Panc1 (cell line): ENCODE results near the gene PGBD1. TPM values are rescaled to one million over a fixed set of nuclear protein-coding genes. Genes with fewer than 3 reads are reported as not detected.

Experiments
- ATAC-seq: fragments of 200-7000 bp; cut with Tn5 transposase; 2 replicates; pipeline ENCODE4 v1.9.1; 2020; ENCODE audit warnings: mild to moderate bottlenecking, moderate library complexity
- BruUV-seq: library from RNA; stranded (reverse); fragments of 400-500 nt; replicated peaks from 2 replicates; lab custom pipeline; 2021; lab: Mats Ljungman, UMichigan
- CTCF ChIA-PET: fragments of 300-600 bp; sonication (Branson Sonifier 250); formaldehyde crosslinking; loops from one replicate; lab custom pipeline; 2022; ENCODE audit warnings: antibody characterized with exemption; lab: Charles Lee
- POLR2A ChIA-PET: fragments of 300-600 bp; sonication (Branson Sonifier 250); formaldehyde crosslinking; loops from one replicate; lab custom pipeline; 2022; ENCODE audit warnings: antibody characterized with exemption; lab: Charles Lee
- DNase-seq: peaks from one replicate; pipeline ENCODE4 v3.0.0-alpha.2; 2010; ENCODE audit warnings: low read depth, low spot score
- H3K27ac ChIP-seq: 2 replicates; pipeline ENCODE4 v1.5.1; 2011; ENCODE audit warnings: mild to moderate bottlenecking, low read length, inconsistent platforms
- H3K27me3 ChIP-seq: fragments of 200-500 bp; sonication (Bioruptor generic); 2 replicates; pipeline ENCODE4 v1.6.0; 2014; ENCODE audit warnings: low read length, inconsistent platforms; ENCODE audit not compliant: control insufficient read depth, insufficient read depth
- H3K36me3 ChIP-seq: fragments of 200-500 bp; sonication (Bioruptor generic); 2 replicates; pipeline ENCODE4 v1.5.1; 2014; ENCODE audit warnings: inconsistent platforms, mild to moderate bottlenecking, low read length, moderate library complexity; ENCODE audit not compliant: control insufficient read depth, insufficient read depth
- H3K4me1 ChIP-seq: 2 replicates; pipeline ENCODE4 v1.5.1; 2011; ENCODE audit warnings: inconsistent platforms, mild to moderate bottlenecking, low read length, moderate library complexity; ENCODE audit not compliant: control insufficient read depth, insufficient read depth
- H3K4me3 ChIP-seq, 2 experiments: 2 replicates each; pipeline ENCODE4 v1.5.1; 2011 to 2012; ENCODE audit warnings: low read depth in 2 of 2, low read length in 2 of 2, mild to moderate bottlenecking in 2 of 2, inconsistent platforms in 1 of 2, moderate library complexity in 1 of 2
- H3K9me3 ChIP-seq: fragments of 200-500 bp; sonication (Bioruptor generic); 2 replicates; pipeline ENCODE4 v1.5.1; 2014; ENCODE audit warnings: low read depth, mild to moderate bottlenecking, inconsistent platforms, low read length, moderate library complexity; ENCODE audit not compliant: control insufficient read depth, insufficient read depth
- CTCF ChIP-seq: fragments of 450-650 bp; IDR thresholded peaks from 2 replicates; pipeline ENCODE4 v1.5.1; 2017; ENCODE audit warnings: mild to moderate bottlenecking
- POLR2AphosphoS5 ChIP-seq: IDR thresholded peaks from 2 replicates; pipeline ENCODE4 v1.6.1; 2012; ENCODE audit warnings: mild to moderate bottlenecking, low read depth, low read length, moderate library complexity
- REST ChIP-seq, 2 experiments: IDR thresholded peaks; 2 replicates each; pipeline ENCODE4 v1.6.1; 2011 to 2012; ENCODE audit warnings: low read depth in 2 of 2, control low read depth in 1 of 2, low read length in 1 of 2, mild to moderate bottlenecking in 1 of 2, moderate library complexity in 1 of 2; ENCODE audit not compliant: insufficient read depth in 1 of 2
- SIN3A ChIP-seq: IDR thresholded peaks from 2 replicates; pipeline ENCODE4 v1.6.1; 2012; ENCODE audit warnings: low read depth, mild to moderate bottlenecking, low read length, moderate library complexity, borderline replicate concordance; ENCODE audit not compliant: insufficient read depth
- TCF7L2 ChIP-seq: IDR thresholded peaks from 2 replicates; pipeline ENCODE4 v1.6.1; 2011; ENCODE audit warnings: mild to moderate bottlenecking, low read depth, low read length, inconsistent platforms
- in situ Hi-C: cut with HindIII; loops from 2 replicates; pipeline ENCODE4 v1.10.0; 2016; ENCODE audit warnings: low sequenced_read_pairs, low pct_unique_long_range_greater_than_20kb
- intact Hi-C: fragments of 100-400 bp; cut with micrococcal nuclease; formaldehyde crosslinking; loops from one replicate; pipeline ENCODE4 v1.10.0; 2022; ENCODE audit not compliant: unreplicated experiment
- total RNA-seq: library from RNA; stranded (reverse); gene quantifications from one replicate; pipeline ENCODE4 v1.2.1, GENCODE V29; 2021; ENCODE audit not compliant: unreplicated experiment

Gene PGBD1
- total RNA-seq, 1 experiment from 2014 or later = 7.6 TPM

GRCh38 chr6:28351087-28351486 lies 69.7 kb downstream of the PGBD1 start:
- peak overlapping the region; percentile 73 to 75 for H3K4me3 ChIP-seq
- no peak for ATAC-seq
- BruUV-seq = no TSS peak
- H3K4me1 ChIP-seq = peaks cover 31% of the 10 kb centered on the region
- in situ Hi-C loops = no loop called here
- CTCF ChIA-PET = no interaction called here
- H3K36me3 ChIP-seq = peaks cover 2% of the 10 kb centered on the region; the same call in 1 of the 2 replicates
- H3K27ac ChIP-seq = peak overlapping the region; percentile 93
- TF ChIP-seq POLR2AphosphoS5 (no peak), TCF7L2 (no peak), SIN3A (no peak), REST (IDR thresholded peaks at IDR 0.05; ENCODE audit: insufficient read depth in 1 of 2, low read depth in 2 of 2, low read length in 1 of 2) (no peak), CTCF (no peak)
- DNase-seq = no peak
- H3K27me3 ChIP-seq = no peaks in the 10 kb centered on the region
- intact Hi-C loops = loop anchor here (5.0 to 10.0 kb wide), 3 partner anchors 84 to 446 kb away; partner anchors contain the start of gene ZSCAN26
- no peaks in the 10 kb centered on the region for H3K9me3 ChIP-seq
- POLR2A ChIA-PET = no interaction called here

GRCh38 chr6:28351493-28351925 lies 70.1 kb downstream of the PGBD1 start:
- DNase-seq (no peak), ATAC-seq (no peak)
- peaks cover 35% of the 10 kb centered on the region for H3K4me1 ChIP-seq
- POLR2A ChIA-PET = no interaction called here
- no peaks in the 10 kb centered on the region for H3K9me3 ChIP-seq
- intact Hi-C loops = loop anchor here (5.0 to 10.0 kb wide), 3 partner anchors 84 to 447 kb away; partner anchors contain the start of gene ZSCAN26
- H3K4me3 ChIP-seq = peak overlapping the region; percentile 73 to 75
- no peaks in the 10 kb centered on the region for H3K27me3 ChIP-seq
- CTCF ChIA-PET = no interaction called here
- no TSS peak for BruUV-seq
- peak overlapping the region; percentile 93 for H3K27ac ChIP-seq
- peaks cover 2% of the 10 kb centered on the region; the same call in 1 of the 2 replicates for H3K36me3 ChIP-seq
- TF ChIP-seq POLR2AphosphoS5 (no peak), REST (IDR thresholded peaks at IDR 0.05; ENCODE audit: insufficient read depth in 1 of 2, low read depth in 2 of 2, low read length in 1 of 2) (no peak), SIN3A (no peak), CTCF (no peak), TCF7L2 (no peak)
- in situ Hi-C loops = no loop called here
